GM12874 (cell line): ENCODE data around the gene CHRDL1.
A peak's percentile ranks its signal among the peaks of the same experiment; 100 is the strongest.

Experiments used
- CTCF ChIP-seq: IDR thresholded peaks from 2 replicates; pipeline ENCODE4 v1.5.1; 2011; ENCODE audit warnings: low read depth, mild to moderate bottlenecking, control low read depth, low read length, moderate library complexity; ENCODE audit not compliant: insufficient read depth

CHRDL1 gene, protein sequence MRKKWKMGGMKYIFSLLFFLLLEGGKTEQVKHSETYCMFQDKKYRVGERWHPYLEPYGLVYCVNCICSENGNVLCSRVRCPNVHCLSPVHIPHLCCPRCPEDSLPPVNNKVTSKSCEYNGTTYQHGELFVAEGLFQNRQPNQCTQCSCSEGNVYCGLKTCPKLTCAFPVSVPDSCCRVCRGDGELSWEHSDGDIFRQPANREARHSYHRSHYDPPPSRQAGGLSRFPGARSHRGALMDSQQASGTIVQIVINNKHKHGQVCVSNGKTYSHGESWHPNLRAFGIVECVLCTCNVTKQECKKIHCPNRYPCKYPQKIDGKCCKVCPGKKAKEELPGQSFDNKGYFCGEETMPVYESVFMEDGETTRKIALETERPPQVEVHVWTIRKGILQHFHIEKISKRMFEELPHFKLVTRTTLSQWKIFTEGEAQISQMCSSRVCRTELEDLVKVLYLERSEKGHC

GRCh38 chrX:110795645-110796406 is at the start of gene CHRDL1:
TSS of gene CHRDL1 (minus strand) at chrX:110795817. CDS start at chrX:110792181, 3,636 bp downstream.
- no peak for TF ChIP-seq CTCF

DNA sequence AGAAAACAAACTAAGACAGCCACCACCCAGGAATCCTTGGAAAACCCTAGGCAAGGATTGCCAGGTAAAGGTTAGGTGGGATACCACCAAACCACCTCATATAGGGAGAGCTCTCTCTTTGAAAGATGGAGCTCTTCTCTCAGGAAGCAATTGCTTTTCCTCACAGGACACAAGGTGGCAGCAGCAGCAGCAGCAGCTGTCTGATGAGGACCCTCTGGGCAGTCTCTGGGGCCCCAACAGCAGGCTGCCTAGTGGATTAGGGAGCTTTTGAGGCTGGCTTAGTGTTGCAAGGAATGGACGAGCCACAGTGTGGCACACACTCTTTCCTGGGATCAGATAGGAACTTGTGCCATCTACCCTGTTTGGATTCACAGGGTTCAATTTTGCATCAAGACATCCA is 41.4 kb upstream of the CHRDL1 start:
- TF ChIP-seq CTCF, result peak; percentile 15; the same call in 1 of the 2 replicates

DNA sequence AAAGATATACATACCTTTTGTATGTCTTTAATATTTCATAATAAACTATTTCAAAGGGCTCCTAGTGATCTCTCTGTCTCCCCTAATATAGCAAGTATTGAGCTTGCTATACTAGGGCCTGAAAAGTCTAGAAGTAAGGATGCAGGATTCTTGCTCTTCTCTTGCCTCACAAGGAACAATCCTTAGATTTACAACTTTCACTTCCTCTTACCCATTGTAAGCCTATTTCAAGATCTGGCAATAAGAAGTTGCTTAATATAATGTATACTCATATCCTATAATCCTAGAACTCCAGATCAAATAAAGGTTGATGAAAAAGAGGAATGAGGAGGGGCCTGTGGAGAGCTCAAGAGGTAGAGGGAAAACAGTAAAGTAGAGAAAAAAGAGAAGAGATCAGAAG is 40.8 kb upstream of the CHRDL1 start:
- no peak for TF ChIP-seq CTCF

- no peak for TF ChIP-seq CTCF
Observed at GRCh38 chrX:110836001-110836400, 40.4 kb upstream of the CHRDL1 start.

- TF ChIP-seq CTCF, result no peak
Observed at GRCh38 chrX:110825972-110826371, 30.4 kb upstream of the CHRDL1 start.

DNA sequence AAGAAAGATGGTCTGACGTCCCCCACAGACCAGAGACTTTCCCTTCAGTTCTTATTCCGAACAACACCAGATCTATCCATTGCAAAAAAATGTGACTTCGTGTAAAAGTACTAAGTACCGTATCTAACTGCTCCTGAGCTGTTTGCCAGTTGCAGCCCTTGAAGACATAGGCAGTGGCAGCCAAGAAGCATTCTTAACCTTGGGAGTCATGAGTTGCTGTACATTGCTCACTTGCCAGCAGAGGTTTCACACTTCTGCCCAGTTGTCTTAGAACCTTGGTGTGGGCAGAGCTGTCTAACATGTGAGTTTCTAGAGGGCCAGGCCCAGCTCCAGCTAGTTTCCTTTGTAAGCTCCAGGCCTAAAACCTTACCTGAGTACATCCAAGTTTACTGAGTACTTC is 10.5 kb upstream of the CHRDL1 start:
- no peak for TF ChIP-seq CTCF

GRCh38 chrX:110805303-110805702 is 9.7 kb upstream of the CHRDL1 start:
- TF ChIP-seq CTCF, result no peak
